GM21360 (cell line): Measurements from ENCODE around the gene RGS5.
"Not testable (repeated sequence)": the region's sequence is repeated elsewhere in the genome, so short reads cannot be mapped to it uniquely, and the experiment has no call there.

Experiments used
- ATAC-seq: cut with Tn5 transposase; IDR thresholded peaks from one replicate; pipeline ENCODE4 v1.9.1; 2021; ENCODE audit warnings: mild to moderate bottlenecking, moderate library complexity; ENCODE audit not compliant: unreplicated experiment

Gene RGS5, protein sequence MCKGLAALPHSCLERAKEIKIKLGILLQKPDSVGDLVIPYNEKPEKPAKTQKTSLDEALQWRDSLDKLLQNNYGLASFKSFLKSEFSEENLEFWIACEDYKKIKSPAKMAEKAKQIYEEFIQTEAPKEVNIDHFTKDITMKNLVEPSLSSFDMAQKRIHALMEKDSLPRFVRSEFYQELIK

DNA sequence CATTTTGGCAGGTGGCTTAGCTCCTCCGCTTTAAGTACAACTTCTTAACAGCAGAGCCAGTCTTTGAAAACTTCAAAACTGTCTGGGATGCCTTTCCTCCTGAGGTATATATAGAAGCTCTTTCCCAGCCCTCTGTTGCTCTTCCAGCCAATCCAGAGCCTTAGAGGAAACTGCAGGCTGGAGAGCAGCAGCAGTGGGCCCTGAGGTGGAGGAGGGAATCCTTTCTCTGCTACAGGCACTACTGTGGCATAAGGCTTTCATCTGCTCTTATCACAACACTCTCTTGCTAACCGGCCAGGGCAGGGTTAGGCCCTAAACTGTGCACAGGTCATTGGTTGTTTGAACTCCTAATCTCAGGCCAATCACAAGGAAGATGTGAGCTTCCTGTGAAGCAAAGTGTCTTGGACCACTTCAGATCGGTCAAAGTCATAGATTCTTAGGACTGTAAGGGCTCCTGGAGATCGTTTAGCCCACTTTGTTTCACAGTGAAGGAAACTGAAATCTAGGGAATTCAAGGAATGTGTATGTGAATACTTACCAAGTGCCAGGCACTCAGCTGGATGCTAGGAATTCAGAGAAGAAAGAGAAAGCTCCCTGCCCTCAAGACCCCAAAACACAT, at the start of gene RGS5:
Gene RGS5 (minus strand): TSS at position 84 of the 619 bp plus-strand sequence. CDS start 81 bp downstream, at position 3.
- ATAC-seq = no peak

DNA sequence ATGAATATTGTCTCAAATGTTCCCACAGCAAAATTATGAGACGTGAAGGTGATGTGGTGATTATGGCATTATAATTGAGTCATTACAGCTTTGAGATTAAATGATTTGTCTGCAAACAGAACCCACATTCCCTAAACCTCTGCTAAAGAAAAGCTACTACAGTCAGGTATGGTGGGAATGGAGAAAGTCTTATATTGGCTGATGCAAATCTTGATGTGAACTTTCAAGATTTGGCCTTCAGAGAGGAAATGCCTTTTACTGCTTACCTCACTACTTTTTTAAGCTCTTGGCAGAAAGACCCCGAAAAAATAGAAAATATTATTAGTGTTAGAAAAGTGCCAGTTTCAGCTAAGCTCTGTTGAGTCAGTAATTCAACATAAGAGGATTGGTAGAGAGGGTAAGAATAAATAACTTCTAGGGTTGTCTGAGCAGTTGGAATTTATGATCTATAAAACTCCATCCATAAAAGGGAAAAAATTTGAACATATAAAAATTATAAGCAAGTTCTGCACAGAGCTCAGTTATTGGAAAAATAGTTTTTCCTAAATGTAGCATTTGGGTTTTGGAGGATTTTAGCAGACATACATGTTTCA, 47.8 kb upstream of the RGS5 start:
- no peak for ATAC-seq

DNA sequence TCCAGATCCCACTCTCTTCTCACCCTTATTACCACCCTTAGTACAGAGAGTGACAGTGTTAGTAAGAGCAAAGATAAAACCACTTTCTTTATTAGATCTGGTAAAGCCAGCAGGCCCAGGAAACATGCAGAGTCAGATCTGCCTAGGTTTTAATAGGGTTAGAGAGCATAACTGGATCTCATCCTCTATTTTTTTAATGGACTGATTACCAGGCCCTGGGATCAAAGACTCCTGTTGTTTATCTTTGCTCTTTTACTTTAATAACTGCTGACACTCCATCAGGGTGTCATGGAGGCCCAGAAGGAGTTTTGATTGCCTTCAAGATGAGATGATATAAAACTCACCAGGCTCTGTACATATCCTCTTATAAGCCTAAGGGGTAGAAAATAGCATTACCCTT, 45.3 kb upstream of the RGS5 start:
- no peak for ATAC-seq

DNA sequence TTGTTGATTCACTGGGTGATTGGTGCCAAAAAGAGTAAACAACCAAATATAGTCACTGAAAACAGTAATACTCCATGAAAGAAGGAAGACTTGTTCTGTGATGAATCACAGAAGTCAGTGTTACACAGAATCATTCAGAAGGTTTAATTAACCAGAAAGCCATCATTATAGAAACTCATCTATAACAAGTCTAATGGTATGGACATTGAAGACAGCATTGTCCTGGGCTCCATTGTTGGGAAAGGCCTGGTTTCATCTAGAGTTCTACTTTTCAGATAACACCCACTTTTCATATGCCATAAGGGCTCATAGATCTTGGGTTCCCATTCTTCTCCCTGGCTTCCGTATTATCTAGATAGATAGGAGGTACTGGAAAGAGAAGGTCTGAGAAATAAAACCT, 41.9 kb upstream of the RGS5 start:
- ATAC-seq = not testable (repeated sequence)

DNA sequence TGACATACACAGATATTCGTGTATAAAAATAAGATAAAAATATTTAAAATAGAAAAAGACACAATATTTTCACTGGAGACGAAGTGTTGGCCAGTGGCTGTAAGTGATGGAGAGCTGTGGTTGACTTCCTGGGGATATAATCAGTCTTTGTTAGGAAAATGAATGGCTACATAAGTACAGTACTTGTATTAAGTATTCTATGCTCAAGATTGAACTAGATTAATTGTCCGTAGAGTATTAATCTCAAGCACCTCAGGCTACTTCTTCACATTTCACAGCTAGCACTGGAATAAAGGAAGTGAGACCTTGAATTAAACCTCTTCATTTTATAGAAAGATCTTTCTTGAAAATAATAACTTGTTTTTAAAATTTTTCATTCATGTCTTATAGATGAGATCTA, 39.0 kb upstream of the RGS5 start:
- no peak for ATAC-seq

DNA sequence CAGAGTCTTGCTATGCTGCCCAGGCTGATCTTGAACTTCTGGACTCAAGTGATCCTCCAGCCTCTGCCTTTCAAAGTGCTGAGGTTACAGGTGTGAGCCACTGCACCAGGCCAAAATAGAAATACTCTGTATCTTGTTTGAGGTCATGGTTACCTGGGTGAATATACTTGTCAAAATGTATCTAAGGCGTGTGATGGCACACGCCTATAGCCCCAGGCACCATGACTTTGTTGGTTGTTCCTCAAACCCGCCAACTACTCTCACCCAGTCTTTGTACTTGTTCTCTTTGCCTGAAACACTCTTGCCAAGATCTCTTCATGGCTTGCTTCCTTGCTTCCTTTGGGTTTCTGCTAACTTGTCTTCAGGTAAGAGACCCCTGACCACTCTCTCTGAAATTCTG, 38.0 kb upstream of the RGS5 start:
- ATAC-seq = no peak

DNA sequence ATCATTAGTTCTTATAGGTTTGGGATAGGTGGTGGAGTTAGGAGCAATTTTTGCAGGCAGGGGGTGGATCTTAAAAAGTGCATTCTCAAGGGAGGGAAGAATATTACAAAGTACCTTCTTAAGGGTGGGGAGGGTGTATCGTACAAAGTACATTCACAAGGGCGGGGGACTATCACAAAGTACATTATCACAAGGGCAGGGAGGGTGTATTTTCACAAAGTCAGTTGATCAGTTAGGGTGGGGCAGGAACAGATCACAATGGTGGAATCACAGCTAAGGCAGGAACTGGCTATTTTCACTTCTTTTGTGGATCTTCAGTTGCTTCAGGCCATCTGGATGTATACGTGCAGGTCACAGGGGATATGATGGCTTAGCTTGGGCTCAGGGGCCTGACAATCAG, 30.9 kb upstream of the RGS5 start:
- ATAC-seq = not testable (repeated sequence)

DNA sequence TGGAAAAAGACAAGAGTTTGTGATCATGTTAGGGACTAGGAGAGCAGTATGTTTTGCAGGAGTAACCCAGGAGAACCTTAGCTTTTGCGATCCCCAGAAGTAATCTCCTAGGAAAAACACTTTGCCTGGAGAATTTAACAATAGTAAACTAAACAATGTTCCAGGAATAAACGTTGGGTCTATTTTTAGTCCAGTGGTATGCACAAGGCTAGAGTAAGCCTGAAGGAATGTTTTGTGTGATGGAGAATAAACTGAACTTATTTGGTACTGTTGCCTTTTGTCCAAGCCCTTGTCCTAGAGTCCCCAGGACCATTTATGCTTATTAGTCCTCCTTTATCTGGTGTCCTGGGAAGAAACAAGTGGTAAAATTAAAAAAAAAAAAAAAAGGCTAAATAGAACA, 28.7 kb upstream of the RGS5 start:
- ATAC-seq = no peak

DNA sequence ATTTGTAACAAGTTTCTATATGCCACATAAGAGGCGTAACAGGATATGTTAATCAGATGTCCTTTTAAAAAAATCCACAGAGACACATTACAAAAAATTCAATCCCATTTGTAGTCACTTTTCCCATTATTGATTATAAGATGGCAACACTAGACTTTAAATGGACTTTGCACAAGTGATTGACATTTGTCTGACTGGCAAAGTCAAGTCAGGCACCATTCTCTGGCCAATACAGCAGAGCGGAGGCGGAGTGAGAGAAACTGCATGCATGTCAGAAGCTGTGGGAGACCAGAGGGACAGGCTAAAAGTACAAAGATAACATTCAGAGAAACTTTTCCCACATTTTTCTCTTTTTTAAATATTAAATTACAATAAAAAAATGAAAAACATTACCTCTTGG, 28.1 kb upstream of the RGS5 start:
- no peak for ATAC-seq

DNA sequence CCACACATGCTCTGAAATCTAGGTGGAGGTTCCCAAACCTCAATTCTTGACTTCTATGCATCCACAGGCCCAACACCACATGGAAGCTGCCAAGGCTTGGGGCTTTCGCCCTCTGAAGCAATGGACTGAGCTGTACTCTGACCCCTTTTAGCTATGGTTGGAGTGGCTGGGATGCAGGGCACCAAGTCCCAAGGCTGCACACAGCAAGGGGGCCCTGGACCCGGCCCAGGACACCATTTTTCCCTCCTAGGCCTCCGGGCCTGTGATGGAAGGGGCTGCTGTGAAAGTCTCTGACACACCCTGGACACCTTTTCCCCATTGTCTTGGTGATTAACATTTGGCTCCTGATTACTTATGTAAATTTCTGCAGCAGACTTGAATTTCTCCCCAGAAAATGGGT, 25.6 kb upstream of the RGS5 start:
- ATAC-seq = not testable (repeated sequence)

DNA sequence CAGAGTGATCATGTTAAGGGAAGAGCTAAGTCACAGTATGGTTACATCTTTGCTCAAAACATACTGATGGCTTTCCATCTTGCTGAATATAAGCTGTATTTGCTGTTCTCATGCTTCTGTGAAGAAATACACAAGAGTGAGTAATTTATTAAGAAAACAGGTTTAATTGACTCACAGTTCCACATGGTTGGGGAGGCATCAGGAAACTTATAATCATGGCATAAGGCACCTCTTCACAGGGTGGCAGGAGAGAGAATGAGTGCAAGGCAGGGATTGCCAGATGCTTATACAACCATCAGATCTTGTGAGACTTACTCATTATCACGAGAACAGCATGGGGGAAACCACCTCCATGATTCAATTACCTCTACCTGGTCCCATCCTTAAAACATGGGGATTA, 24.4 kb upstream of the RGS5 start:
- ATAC-seq = no peak

DNA sequence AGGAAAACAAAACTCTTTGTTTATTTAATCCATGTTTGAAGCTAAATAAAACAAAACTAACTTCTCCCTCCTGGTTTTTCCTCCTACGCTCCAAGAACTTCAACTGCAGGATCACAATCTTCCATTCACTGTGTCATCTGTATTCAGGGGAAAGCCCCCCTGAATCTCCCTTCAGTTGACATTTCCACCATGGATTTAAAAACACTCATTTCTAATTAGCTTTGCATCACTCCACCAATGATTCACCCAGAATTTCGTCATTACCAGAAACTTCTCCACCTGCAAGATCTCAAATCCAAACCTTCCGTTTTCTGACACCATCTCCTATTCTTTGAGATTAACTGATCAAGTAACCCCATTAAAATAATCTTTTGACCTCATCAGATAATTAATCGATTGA, 10.9 kb upstream of the RGS5 start:
- no peak for ATAC-seq

DNA sequence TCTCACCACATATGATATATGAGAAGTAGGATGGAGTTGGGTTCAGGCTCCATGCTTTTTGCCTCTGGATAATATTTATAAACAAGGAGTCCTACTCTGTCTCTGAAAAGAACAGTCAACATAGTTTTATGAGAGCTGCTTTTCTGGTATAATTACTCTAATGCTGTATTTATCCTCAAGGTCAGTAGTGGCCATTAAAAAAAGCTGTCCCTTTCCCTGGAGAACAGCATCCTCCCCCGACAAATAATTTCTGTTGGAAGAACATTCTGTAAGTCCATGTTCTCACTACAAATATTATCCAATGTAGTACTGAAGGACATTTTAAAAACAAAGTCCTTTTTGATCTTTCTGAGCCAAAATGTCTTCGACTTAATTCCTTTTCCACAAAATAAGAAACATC, 9.0 kb upstream of the RGS5 start:
- no peak for ATAC-seq

DNA sequence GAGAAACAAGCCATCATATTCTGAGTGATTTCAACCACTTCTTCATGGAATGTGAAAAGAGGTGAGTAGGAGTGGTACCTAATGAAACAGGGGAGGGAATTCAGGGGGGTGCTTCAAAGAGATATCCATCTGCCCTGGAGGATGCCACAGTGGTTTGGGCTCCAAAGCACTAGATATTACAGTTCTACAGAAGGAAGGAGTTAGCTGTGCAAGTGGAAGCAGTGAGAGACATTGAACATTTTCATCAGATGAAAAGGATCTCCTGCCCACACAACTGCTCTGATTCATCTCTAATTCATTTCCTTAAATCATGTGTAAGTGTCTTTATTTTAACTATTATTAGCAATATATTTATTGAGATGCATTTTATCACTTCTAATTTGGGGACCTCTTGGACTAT, 2.8 kb upstream of the RGS5 start:
- ATAC-seq = no peak

DNA sequence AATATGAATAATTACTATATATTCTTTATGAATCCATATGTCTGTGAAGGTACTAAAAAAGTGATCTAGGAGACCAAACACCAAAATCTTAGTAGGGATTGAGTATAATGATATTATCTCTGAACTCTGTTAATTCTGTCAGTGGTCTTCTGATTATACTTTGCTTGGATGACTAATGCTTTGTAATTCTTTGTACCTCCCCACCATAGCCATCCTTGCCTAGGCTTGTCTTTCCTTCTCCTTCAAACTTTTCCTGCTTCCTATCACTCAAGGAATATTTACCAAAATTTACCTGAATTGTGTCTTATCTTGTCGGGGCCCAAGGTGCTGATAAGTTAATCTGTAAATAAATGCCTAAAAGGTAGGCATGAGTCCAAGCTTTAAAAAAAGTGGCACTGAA, 845 bp upstream of the RGS5 start:
- ATAC-seq = no peak

DNA sequence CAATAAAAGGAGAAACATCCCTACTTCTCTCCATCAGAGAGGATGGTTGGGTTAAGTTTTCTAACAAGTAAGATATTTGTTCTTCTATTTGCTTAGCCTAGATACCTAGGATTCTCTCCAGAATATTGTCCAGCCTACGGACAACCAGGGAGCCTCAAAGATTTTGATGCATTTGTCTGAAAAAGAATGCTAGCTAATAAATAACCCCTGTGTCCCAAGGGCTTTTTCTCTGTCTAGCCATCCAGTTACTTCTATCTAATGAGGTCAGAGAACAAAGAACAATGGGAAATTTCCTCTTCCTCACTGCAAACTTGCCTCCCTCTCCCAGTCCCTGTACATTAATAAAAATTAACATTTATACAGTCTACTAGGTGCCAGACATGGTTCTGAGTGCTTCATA, 810 bp downstream of the RGS5 start:
- no peak for ATAC-seq

DNA sequence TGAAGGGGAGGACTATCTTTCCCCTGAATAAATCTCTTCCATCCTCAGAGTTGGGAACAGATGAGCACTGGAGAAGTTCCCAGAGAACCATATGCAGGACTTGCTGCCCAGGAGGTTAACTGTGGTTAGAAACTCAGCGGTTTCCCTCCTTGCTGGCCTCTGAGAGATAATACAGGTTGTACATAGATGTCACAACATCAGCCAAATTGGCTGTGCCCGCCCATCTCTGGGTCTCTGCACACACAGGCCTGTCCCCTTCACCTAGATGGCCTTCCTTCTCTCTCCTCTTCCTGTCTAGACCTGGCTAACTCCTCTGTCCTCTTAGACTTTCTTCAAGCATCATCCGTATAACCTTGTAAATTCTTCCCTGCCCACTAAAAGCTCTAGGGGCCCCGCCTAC, 5.7 kb downstream of the RGS5 start:
- no peak for ATAC-seq

DNA sequence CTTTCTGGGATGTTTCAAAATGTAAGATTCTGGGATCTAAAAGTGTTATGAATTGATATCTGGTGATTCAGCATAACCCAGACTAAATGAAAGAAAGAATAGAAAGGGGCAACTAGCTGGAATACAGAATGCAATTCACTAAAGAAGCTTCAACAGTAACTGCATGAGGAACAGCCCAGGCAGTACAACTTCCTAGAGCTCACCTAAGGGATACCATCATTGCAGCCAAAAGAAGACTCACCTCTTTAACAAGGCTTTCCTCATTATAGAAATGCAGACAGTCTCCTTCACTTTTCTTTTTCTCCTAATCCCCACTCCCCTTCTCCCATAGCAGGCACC, 6.3 kb downstream of the RGS5 start:
- ATAC-seq = no peak

DNA sequence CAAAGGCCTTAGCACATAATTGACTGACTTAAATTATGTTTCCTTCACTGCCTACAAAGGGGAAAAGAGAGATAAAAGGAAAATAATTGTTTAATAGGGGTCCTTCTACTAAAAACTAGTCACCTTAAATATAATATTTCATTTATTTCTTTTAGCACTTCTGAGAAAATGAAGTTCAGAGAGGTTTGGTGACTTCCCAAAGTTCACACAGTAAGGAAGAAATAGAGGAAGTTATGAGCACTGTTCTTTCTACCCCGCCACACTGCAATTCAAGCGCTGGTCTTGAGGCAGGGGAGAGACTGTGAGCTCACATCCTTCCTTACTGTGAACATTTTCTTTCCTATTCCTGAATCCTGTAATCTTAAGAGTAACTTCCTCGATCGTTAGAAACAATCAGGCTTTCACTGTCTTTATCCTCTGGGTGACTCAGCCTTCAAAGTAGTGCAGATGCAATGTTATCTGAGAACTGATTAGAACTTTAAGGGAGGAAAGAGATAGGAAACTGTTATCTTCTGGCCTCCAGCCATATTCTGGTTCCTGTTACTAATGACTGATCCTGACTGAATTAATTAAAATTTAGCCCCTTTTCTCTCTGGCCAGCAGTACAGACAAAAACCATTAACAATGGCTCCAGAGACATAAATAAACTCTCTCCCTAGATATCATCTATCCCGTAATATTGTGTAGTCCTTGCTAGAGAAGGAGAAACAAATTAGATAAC, 6.8 kb downstream of the RGS5 start:
- ATAC-seq = no peak

DNA sequence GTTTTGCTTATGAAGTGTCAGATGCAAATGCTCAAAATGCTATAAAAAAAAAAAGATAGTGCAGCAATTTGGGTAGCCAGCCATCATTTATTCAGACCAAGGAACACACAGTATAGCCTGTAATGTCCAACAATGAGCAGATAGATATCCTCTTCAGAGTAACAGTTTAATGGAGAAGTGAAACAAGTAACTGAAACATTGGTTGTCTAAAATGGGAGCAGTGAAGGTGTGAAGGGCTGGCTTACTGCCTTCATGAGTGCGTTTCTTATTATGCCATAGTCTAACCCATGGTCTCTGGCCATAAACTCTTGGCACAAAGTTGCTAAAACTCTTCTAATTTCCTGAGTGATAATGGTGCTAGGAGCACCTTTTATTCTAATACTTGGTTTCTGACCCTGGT, 11.4 kb downstream of the RGS5 start:
- ATAC-seq = no peak

DNA sequence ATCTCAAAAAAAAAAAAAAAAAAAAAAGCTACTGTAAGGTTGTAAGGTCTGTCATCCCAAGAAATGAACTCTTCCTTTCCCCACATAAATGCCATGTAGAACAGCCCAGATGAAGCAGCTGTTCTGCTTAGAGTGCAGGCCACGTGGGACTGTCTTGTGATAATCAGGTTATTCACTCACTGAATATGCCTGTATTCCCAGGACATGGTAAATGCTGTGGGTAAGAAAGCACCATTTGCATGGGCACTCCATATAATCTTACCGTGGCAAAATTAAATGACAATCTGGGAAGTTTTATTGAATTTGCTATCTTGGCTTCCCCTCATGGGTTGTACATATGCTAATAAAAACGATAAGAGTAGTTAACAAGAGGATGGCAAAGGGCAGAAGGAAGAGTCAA, 13.8 kb downstream of the RGS5 start:
- ATAC-seq = no peak

DNA sequence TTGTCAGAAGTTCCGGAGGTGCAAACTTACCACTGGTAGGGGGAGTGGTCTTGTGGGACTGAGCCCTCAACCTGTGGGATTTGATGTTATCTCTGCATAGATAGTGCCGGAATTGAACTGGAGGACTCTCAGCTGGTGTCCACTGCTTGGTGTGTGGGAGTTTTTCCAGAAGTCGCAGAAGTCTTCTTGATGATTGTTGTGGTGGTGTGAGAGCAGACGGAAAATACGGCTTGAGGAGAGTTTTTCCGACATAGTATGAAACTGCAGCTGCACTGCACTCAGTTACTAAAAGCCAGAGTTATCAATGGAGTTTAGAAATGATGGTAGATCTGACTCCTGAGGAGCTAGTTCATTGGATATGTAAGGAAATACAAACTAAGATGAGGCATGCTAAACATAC, 14.9 kb downstream of the RGS5 start:
- ATAC-seq = no peak
